Posterior vena cava (tissue), 2 donors: ENCODE results near the gene LRCH4. TPM values are rescaled to one million over a fixed set of nuclear protein-coding genes. Genes with fewer than 3 reads are reported as not detected.
"Not testable (repeated sequence)": the region's sequence is repeated elsewhere in the genome, so short reads cannot be mapped to it uniquely, and the experiment has no call there.

Experiments used
- DNase-seq: peaks from one replicate; pipeline ENCODE4 v3.0.0-alpha.2; 2020; ENCODE audit warnings: low spot score
- intact Hi-C, 2 donors: fragments of 100-400 bp; cut with DNase I; formaldehyde crosslinking; loops; one replicate each; pipeline versions ENCODE4 v1.14.1 to v1.14.2; 2022 to 2023
- total RNA-seq, 2 donors: library from RNA; stranded (reverse); fragmentation: NEBNext Ultra II Directional; extraction: Animal tissue kit (Norgen Biotek cat#: 25700); gene quantifications; one replicate each; pipeline ENCODE4 v1.2.1, GENCODE V29; 2021
- donor health status: DM: yes; HTN: yes; CAD: no.
- donor health status: DM: yes; HTN: yes; CAD: no.

LRCH4 gene
- total RNA-seq, 2 donors from 2014 or later = 28.5 to 30.7 TPM

DNA sequence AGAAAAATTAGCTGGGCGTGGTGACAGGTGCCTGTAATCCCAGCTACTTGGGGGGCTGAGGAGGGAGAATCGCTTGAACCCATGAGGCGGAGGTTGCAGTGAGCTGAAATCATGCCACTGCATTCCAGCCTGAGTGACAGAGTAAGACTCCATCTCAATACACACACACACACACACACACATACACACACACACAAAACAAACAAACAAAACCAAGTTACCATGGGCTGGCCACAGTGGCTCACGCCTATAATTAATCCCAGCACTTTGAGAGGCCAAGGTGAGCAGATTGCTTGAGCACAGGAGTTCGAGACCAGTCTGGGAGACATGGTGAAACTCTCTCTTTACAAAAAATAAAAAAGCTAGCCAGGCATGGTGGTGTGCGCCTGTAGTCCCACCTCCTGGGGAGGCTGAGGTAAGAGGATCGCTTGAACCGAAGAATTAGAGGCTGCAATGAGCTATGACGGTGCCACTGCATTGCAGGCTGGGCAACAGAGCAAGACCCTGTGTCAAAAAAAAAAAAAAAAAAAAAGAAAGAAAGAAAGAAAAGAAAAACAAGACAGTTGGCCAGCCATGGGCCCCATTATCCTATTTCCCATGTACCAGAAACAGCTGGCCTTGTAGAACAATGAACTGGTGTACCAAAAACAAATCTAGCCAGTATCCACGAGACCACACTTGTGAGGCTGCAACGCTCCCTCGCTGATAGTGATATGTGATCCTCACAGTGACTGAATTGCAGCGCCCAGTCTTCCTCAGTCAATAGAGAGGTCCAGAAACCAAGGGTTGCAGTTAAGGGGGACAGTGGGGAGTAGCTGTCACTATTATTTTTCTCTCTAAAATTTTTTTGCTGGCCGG is 53.5 kb downstream of the LRCH4 start:
- intact Hi-C loops = no loop called here
- DNase-seq = no peak

DNA sequence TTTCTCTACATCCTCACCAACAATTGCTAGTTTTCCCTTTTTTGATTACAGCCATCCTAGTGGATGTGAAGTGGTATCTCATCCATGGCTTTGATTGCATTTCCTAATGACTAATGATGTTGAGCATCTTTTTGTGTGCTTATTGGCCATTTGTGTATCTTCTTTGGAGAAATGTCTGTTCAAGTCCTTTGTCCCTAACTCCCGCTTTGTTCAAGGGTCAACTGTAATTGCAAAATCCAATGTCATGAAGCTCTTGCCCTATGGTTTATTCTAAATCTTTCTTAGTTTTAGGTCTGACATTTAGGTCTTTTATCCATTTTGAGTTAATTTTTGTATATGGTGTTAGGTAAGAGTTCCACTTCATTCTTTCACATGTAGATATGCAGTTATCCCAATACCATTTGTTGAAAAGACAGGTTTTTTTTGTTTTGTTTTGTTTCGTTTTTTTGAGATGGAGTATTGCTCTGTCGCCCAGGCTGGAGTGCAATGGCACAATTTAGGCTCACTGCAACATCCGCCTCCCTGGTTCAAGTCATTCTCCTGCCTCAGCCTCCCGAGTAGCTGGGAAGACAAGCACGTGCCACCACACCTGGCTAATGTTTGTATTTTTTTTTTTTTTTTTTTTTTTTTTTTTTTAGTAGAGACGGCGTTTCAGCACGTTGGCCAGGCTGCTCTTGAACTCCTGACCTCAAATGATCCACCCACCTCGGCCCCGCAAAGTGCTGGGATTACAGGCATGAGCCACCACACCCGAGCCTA is 57.6 kb downstream of the LRCH4 start:
- DNase-seq = not testable (repeated sequence)
- intact Hi-C loops = loop anchor here in 1 of 2 donors (10.0 kb wide), 1 partner anchor 617 kb away; no protein-coding TSS in a partner anchor

Other genes with a start within 250 kb of the LRCH4 start
- gene PILRB, start 228.0 kb downstream of the LRCH4 start, total RNA-seq = 10 to 100 TPM; 17.7 to 32.5 TPM
- gene PILRA, start 212.6 kb downstream of the LRCH4 start, total RNA-seq = 10 to 100 TPM in 1 of 2 donors, 1 to 10 TPM in 1; 5.9 to 15.3 TPM
- 1 to 10 TPM; 2.9 to 3.5 TPM for gene ZCWPW1, start 157.4 kb downstream of the LRCH4 start, total RNA-seq
- gene MEPCE, start 156.3 kb downstream of the LRCH4 start, total RNA-seq = 10 to 100 TPM; 19.8 to 21.8 TPM
- gene PPP1R35, start 149.6 kb downstream of the LRCH4 start, total RNA-seq = 10 to 100 TPM; 16.7 to 23.9 TPM
- gene SPACDR, start 121.9 kb downstream of the LRCH4 start, total RNA-seq = under 1 TPM in 1 of 2 donors, not detected in 1; 0.62 TPM
- gene TSC22D4, start 106.9 kb downstream of the LRCH4 start, total RNA-seq = 10 to 100 TPM; 25.3 to 29.1 TPM
- gene NYAP1, start 102.2 kb downstream of the LRCH4 start, total RNA-seq = 1 to 10 TPM in 1 of 2 donors, under 1 TPM in 1; 0.86 to 1.4 TPM
- 10 to 100 TPM; 18.8 to 20.4 TPM for gene AGFG2, start 46.9 kb downstream of the LRCH4 start, total RNA-seq
- gene SAP25, start 12.2 kb downstream of the LRCH4 start, total RNA-seq = 1 to 10 TPM; 2.8 to 5.0 TPM
- gene FBXO24, start 199 bp upstream of the LRCH4 start, total RNA-seq = under 1 TPM; 0.14 to 0.51 TPM
- gene PCOLCE, start 16.2 kb upstream of the LRCH4 start, total RNA-seq = 100 to 1,000 TPM in 1 of 2 donors, 10 to 100 TPM in 1; 79.5 to 230 TPM
- 10 to 100 TPM; 10.8 to 16.3 TPM for gene MOSPD3, start 26.4 kb upstream of the LRCH4 start, total RNA-seq
- gene TFR2, start 55.4 kb upstream of the LRCH4 start, total RNA-seq = under 1 TPM; 0.57 to 0.83 TPM
- not detected for gene ACTL6B, start 70.3 kb upstream of the LRCH4 start, total RNA-seq
- 100 to 1,000 TPM; 173 to 199 TPM for gene GNB2, start 87.6 kb upstream of the LRCH4 start, total RNA-seq
- gene GIGYF1, start 108.1 kb upstream of the LRCH4 start, total RNA-seq = 10 to 100 TPM; 23.1 to 25.8 TPM
- 10 to 100 TPM; 17.1 to 23.0 TPM for gene POP7, start 120.0 kb upstream of the LRCH4 start, total RNA-seq
- gene EPO, start 134.3 kb upstream of the LRCH4 start, total RNA-seq = not detected
- not detected for gene ZAN, start 147.5 kb upstream of the LRCH4 start, total RNA-seq
- 10 to 100 TPM; 31.4 to 46.6 TPM for gene EPHB4, start 241.4 kb upstream of the LRCH4 start, total RNA-seq